GM19025 (cell line): ENCODE measurements around the gene TAS2R20.
"Not testable (repeated sequence)": the region's sequence is repeated elsewhere in the genome, so short reads cannot be mapped to it uniquely, and the experiment has no call there.

Source experiments
- ATAC-seq: cut with Tn5 transposase; IDR thresholded peaks from one replicate; pipeline ENCODE4 v1.9.1; 2021; ENCODE audit warnings: mild to moderate bottlenecking, low read depth, moderate library complexity; ENCODE audit not compliant: unreplicated experiment

The TAS2R20 gene, protein sequence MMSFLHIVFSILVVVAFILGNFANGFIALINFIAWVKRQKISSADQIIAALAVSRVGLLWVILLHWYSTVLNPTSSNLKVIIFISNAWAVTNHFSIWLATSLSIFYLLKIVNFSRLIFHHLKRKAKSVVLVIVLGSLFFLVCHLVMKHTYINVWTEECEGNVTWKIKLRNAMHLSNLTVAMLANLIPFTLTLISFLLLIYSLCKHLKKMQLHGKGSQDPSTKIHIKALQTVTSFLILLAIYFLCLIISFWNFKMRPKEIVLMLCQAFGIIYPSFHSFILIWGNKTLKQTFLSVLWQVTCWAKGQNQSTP

GRCh38 chr12:10998204-10998603 lies at the start of gene TAS2R20:
Gene TAS2R20, minus strand, starts transcription at chr12:10998304. Its CDS starts 429 bp downstream, at chr12:10997875.
- no peak for ATAC-seq

GRCh38 chr12:11041366-11041765 lies 43.3 kb upstream of the TAS2R20 start:
- ATAC-seq = not testable (repeated sequence)

DNA sequence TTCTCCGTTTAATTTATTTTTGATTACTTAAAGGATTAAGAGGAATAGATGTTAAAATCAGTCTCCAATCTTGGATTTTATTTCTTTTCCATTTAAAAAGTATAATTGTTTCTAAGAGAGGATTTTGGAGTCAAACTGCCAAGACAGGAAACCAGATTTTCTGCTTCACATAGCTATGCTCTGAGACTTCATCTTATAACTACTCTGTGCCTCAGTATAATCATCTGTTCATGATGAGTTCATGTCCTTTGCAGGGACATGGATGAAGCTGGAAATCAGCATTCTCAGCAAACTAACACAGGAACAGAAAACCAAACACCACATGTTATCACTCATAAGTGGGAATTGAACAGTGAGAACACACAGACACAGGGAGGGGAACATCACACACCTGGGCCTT lies 42.1 kb upstream of the TAS2R20 start:
- no peak for ATAC-seq

GRCh38 chr12:11039171-11039570 lies 41.1 kb upstream of the TAS2R20 start:
- ATAC-seq = no peak

DNA sequence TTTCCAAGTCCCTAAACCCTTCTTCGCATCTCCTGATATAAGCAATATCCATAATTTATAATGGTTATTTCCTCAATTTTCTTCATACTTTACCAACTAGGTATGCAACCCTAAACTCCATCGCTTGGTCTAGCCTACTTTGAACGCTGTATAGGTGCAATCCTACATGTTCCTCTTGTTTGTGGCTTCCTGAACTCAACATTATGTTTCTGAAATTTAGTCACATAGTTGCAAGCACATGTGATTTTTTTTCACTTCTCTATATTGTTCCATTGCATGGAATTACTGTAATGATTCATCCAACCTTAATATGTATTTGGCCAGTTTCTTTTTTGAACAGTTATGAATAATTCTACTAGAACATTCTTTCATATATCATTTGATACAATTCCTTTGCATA lies 35.9 kb upstream of the TAS2R20 start:
- not testable (repeated sequence) for ATAC-seq

DNA sequence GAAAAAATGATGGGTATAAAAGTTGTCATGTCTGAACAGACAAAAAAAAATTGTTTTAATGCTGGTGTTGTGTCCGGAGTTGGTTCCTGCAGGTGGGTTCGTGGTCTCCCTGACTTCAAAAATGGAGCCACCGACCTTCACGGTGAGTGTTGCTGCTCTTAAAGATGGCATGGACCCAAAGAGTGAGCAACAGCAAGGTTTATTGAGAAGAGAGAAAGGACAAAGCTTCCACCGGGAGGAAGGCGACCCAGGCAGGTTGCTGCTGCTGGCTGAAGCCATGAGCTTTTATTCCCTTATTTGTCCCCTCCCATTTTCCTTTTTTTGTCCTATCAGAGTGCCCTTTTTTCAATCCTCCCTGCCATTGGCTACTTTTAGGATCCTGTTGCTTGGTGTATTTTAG lies 33.2 kb upstream of the TAS2R20 start, which contains the start of gene TAS2R31:
TAS2R31 (minus strand) TSS at position 101 of the 400 bp plus-strand sequence; CDS start at position 29, 72 bp downstream.
- ATAC-seq = no peak

GRCh38 chr12:11026118-11026517 lies 28.0 kb upstream of the TAS2R20 start:
- ATAC-seq = no peak

DNA sequence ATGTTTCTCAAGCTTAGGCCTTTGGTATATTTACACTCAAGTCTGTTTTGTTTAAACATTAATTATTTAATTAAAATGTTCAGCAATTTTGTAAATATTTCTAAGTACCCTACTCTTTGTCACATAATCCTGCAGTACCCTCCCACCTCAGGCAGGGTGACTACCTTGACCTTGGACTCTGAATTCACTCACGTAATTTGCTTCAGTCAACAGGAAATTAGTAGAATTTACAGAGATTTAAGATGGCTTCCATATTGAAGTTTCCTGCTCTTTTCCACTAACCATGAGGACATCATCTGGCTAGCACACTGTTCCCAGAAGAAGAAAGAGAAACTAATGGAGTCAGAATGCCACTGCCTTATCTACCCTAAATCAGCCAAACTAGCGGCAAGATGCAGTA lies 25.3 kb upstream of the TAS2R20 start:
- ATAC-seq = no peak

GRCh38 chr12:11022520-11022919 lies 24.4 kb upstream of the TAS2R20 start, which contains the start of gene TAS2R19:
Gene TAS2R19, minus strand, starts transcription at chr12:11022620. Its CDS starts 49 bp downstream, at chr12:11022571.
- ATAC-seq = no peak

- ATAC-seq = no peak
Measured at GRCh38 chr12:11016937-11017336, 18.8 kb upstream of the TAS2R20 start.

DNA sequence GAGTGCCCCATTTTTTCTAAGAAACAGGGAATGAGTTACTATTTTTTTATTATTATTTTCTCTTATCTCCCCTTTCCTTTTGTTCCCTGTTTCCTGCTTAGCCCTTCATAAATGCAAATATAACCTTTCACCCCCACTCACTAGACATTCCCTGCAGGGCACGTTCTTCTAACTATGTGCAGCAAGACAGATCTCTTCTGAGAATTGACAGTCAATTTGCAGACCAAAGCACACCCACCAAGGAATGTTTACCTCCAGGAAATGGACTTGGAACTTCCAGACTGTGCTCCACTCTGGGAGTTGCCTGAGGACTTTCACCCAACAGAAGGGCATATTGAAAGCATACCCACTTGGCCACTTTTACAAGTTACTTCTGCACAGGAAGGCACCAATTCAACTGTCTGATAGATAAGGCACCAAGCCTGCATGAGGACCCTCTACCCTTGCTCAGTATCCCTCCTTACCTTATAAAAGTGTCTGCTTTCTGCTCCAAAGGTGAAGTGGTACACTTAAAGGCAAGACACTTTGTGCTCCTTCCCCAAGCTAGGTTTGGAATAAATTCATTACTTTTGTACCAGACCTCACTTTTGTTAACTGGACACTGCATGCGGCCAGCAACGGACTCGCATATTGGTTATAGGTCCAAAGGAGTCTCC lies 17.8 kb upstream of the TAS2R20 start:
- ATAC-seq = no peak

- ATAC-seq = no peak
Measured at GRCh38 chr12:11014234-11014633, 16.1 kb upstream of the TAS2R20 start.

DNA sequence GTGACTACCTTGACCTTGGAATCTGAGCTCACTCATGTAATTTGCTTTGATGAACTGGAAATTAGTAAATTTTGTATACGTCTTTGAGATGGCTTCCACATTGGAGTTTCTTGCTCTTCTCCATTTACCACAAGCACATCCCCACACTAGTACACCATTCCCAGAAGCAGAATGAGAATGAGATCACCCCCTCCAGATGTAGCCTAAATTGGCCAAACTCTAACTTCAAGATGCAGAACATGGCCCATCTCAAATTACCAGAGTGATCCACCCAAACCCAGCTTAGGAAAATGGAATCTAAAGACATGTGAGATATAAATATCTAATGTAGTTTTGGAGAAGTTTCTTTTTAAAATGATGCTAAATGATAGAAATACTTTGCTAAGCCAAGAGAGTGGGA lies 9.5 kb upstream of the TAS2R20 start:
- ATAC-seq = no peak

DNA sequence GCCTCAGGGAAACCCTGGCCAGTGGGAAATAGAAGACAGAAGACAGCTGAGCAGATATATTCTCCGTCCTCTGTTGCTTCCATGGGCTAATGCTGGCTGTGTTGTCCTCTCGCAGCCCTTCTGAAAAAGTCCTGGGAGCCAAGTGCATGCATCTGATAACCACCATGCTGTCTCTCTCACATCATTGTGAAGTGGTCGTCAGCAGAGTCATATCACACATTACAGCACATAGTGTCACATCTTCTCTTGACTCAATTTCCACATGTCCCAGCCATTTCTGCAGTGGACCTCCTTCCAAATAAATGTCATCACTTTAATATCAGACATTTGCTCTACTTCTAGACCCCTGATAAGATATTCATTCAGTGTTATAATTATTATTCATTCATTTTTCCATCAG lies 3.8 kb downstream of the TAS2R20 start:
- ATAC-seq = no peak

- no peak for ATAC-seq
Measured at GRCh38 chr12:10989107-10989506, 9.0 kb downstream of the TAS2R20 start.

- ATAC-seq = no peak
Measured at GRCh38 chr12:10986812-10987211, 11.3 kb downstream of the TAS2R20 start, which contains the start of gene TAS2R50. Gene TAS2R50, minus strand, starts transcription at chr12:10986912. Its CDS starts 52 bp downstream, at chr12:10986860.

DNA sequence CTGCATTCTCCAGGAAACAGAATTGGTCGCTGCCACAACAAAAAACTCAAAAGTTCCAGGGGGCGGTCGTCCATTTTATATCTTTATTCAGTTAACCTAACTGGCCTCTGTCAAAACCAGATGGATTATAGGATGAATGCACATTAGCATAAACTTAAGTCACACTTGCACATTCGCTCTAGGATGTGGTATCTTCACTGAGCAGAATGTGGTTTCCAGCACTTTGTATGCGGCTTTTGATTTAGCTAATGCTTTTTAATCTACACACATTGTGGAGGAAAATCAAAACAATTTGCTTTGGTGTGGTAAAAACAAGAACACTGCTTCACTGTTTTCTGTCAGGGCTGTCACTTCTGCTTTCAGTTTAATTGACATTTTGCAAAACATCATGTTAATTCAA lies 15.9 kb downstream of the TAS2R20 start:
- no peak for ATAC-seq

DNA sequence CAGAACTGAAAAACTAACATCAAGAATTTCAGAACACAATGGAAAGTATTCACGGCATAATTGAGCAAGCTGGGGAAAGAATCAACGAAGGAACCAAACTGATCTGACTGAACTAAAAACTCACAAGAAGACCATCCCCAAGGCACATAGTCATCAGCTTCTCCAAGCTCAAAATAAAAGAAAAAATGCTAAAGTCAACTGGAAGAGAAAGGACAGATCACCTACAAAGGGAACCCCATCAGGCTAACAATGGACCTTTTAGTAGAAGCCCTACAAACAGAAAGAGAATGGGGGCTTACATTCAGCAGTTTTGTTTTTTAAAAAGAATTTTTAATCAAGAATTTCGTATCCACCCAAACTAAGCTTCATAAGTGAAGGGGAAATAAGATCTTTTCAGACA lies 23.1 kb downstream of the TAS2R20 start:
- ATAC-seq = no peak

DNA sequence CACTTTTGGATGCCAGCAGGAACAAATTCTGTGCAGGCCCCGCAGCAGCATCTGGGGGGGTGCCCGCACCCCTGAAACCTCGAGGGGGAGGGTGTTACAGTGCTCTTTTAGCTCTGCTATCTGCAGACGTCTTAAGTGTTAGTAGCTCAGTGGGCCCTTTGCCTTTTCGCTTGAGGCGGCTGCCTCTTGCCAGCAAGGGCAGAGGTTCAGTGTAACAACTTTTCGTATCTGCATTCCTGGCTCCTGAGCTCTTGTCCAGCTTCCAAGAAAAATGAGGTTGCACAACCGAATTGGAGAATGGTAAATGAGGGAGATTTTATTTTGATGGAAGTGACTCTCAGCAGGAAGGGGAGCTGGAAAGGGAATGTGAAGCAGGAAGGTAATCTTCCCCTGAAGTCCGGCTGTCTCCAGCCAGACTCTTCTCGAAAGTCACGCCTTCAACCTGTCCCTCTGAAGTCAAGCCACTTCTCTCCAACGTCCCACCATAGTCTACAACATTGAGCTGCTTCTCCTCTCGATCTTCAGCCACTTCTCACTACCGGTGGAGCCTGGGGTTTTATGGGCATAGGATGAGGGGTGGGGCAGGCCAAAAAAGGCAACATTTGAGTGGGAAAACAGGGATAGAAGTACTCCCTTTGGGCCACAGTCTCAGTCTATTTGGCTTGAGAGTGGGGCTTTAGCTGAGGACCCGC lies 29.2 kb downstream of the TAS2R20 start:
- ATAC-seq = no peak

GRCh38 chr12:10967409-10967808 lies 30.7 kb downstream of the TAS2R20 start:
- ATAC-seq = no peak

DNA sequence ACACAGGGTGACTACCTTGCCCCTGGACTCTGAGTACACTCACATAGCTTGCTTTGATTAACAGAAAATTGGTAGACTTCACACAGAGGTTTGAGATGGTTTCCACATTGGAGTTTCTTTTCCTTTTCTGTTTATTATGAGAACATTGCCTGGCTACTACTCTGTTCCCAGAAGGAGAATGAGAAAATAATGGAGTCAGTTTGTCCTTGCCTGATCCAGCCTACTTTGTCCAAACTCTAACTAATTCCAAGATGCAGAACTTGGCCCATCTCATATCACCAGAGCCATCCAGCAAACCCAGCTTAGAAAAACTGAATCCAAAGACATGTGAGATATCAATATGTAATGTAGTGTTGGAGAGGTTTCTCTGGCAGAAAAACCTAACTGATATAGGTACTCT lies 31.8 kb downstream of the TAS2R20 start:
- ATAC-seq = no peak
